Activated CD4-positive, alpha-beta T cell treated with anti-CD3 and anti-CD28 coated beads for 36 hours (primary cell): ENCODE measurements around the gene KCNAB1. TPM values are rescaled to one million over a fixed set of nuclear protein-coding genes. Genes with fewer than 3 reads are reported as not detected.
"Not testable (repeated sequence)": the region's sequence is repeated elsewhere in the genome, so short reads cannot be mapped to it uniquely, and the experiment has no call there.

Experiments used
- ATAC-seq: fragments of 200-7000 bp; cut with Tn5 transposase; one replicate; pipeline ENCODE4 v1.10.0; 2021; ENCODE audit warnings: mild to moderate bottlenecking, moderate library complexity
- CTCF ChIA-PET: fragments of 350-600 bp; sonication (Branson Sonifier 250); formaldehyde crosslinking; loops from one replicate; lab custom pipeline; 2021; ENCODE audit warnings: antibody characterized with exemption; lab: Charles Lee
- POLR2A ChIA-PET: fragments of 350-600 bp; sonication (Branson Sonifier 250); formaldehyde crosslinking; loops from one replicate; lab custom pipeline; 2021; ENCODE audit warnings: antibody characterized with exemption, inconsistent platforms; lab: Charles Lee
- DNase-seq: peaks from one replicate; pipeline ENCODE4 v3.0.0-alpha.2; 2020
- H3K27ac Mint-ChIP-seq: one replicate; pipeline ENCODE4 v1.8.0; 2021; ENCODE audit warnings: mixed read lengths
- H3K27me3 Mint-ChIP-seq: one replicate; pipeline ENCODE4 v1.8.0; 2021; ENCODE audit warnings: mixed read lengths
- H3K36me3 Mint-ChIP-seq: one replicate; pipeline ENCODE4 v1.8.0; 2021; ENCODE audit warnings: low read depth, mixed read lengths
- H3K4me1 Mint-ChIP-seq: one replicate; pipeline ENCODE4 v1.8.0; 2021; ENCODE audit warnings: mixed read lengths
- H3K4me3 Mint-ChIP-seq: one replicate; pipeline ENCODE4 v1.8.0; 2021; ENCODE audit warnings: mild to moderate bottlenecking, moderate library complexity, mixed read lengths
- H3K9me3 Mint-ChIP-seq: one replicate; pipeline ENCODE4 v1.8.0; 2021; ENCODE audit warnings: low read depth, mixed read lengths
- intact Hi-C, 2 experiments: fragments of 100-400 bp; cut with DNase I in 1 of 2; cut with micrococcal nuclease in 1 of 2; formaldehyde crosslinking; loops; one replicate each; pipeline versions ENCODE4 v1.14.2 to v1.15.1; 2022 to 2024; cut with DNase I, micrococcal nuclease
- total RNA-seq, 2 experiments: library from RNA; stranded (reverse); gene quantifications; one replicate each; pipeline ENCODE4 v1.2.3, GENCODE V29; 2021

KCNAB1 gene
- total RNA-seq, 2 experiments from 2014 or later, result not detected

- POLR2A ChIA-PET, result no interaction called here
- CTCF ChIA-PET, result interaction anchor here (0.6 kb wide), 1 partner anchor 145 kb away, joined by 3 read pairs; no protein-coding TSS in a partner anchor
- no peak for ATAC-seq
- no peak for DNase-seq
- Mint-ChIP-seq H3K9me3 (no peaks in the 10 kb centered on the region), H3K36me3 (no peaks in the 10 kb centered on the region), H3K4me3 (no peak overlapping the region), H3K27me3 (peaks cover 1% of the 10 kb centered on the region), H3K4me1 (peaks cover 2% of the 10 kb centered on the region), H3K27ac (no peak overlapping the region)
- intact Hi-C loops, result no loop called here
Measured at GRCh38 chr3:156176629-156177210, 56.3 kb downstream of the KCNAB1 start.

- no peak overlapping the region for H3K27ac Mint-ChIP-seq
- no peak for DNase-seq
- intact Hi-C loops, result no loop called here
- peaks cover 2% of the 10 kb centered on the region for H3K4me1 Mint-ChIP-seq
- no peaks in the 10 kb centered on the region for H3K36me3 Mint-ChIP-seq
- POLR2A ChIA-PET, result no interaction called here
- no peaks in the 10 kb centered on the region for H3K27me3 Mint-ChIP-seq
- H3K9me3 Mint-ChIP-seq, result no peaks in the 10 kb centered on the region
- CTCF ChIA-PET, result no interaction called here
- ATAC-seq, result no peak
- H3K4me3 Mint-ChIP-seq, result no peak overlapping the region
Measured at GRCh38 chr3:156180077-156180476, 59.7 kb downstream of the KCNAB1 start.

- no peaks in the 10 kb centered on the region for H3K27me3 Mint-ChIP-seq
- intact Hi-C loops, result no loop called here
- DNase-seq, result no peak
- peak; percentile 99 for ATAC-seq
- POLR2A ChIA-PET, result no interaction called here
- no peak overlapping the region for H3K4me3 Mint-ChIP-seq
- CTCF ChIA-PET, result no interaction called here
- H3K4me1 Mint-ChIP-seq, result peaks cover 2% of the 10 kb centered on the region
- H3K9me3 Mint-ChIP-seq, result no peaks in the 10 kb centered on the region
- H3K36me3 Mint-ChIP-seq, result no peaks in the 10 kb centered on the region
- no peak overlapping the region for H3K27ac Mint-ChIP-seq
Measured at GRCh38 chr3:156181509-156181908, 61.1 kb downstream of the KCNAB1 start.

GRCh38 chr3:156183396-156183795 is 63.0 kb downstream of the KCNAB1 start:
- CTCF ChIA-PET, result no interaction called here
- Mint-ChIP-seq H3K4me3 (no peak overlapping the region), H3K27me3 (no peaks in the 10 kb centered on the region), H3K4me1 (peaks cover 2% of the 10 kb centered on the region), H3K9me3 (no peaks in the 10 kb centered on the region), H3K27ac (no peak overlapping the region), H3K36me3 (no peaks in the 10 kb centered on the region)
- no peak for ATAC-seq
- DNase-seq, result no peak
- intact Hi-C loops, result no loop called here
- POLR2A ChIA-PET, result no interaction called here

- DNase-seq (no peak), ATAC-seq (no peak)
- ChIA-PET POLR2A (no interaction called here), CTCF (interaction anchor here (1.3 kb wide), 1 partner anchor 10 kb away, joined by 3 read pairs; no protein-coding TSS in a partner anchor)
- H3K27me3 Mint-ChIP-seq, result no peaks in the 10 kb centered on the region
- H3K36me3 Mint-ChIP-seq, result no peaks in the 10 kb centered on the region
- H3K4me1 Mint-ChIP-seq, result peaks cover 2% of the 10 kb centered on the region
- no peak overlapping the region for H3K4me3 Mint-ChIP-seq
- H3K9me3 Mint-ChIP-seq, result no peaks in the 10 kb centered on the region
- intact Hi-C loops, result no loop called here
- H3K27ac Mint-ChIP-seq, result no peak overlapping the region
Measured at GRCh38 chr3:156184156-156184555, 63.8 kb downstream of the KCNAB1 start.

DNA sequence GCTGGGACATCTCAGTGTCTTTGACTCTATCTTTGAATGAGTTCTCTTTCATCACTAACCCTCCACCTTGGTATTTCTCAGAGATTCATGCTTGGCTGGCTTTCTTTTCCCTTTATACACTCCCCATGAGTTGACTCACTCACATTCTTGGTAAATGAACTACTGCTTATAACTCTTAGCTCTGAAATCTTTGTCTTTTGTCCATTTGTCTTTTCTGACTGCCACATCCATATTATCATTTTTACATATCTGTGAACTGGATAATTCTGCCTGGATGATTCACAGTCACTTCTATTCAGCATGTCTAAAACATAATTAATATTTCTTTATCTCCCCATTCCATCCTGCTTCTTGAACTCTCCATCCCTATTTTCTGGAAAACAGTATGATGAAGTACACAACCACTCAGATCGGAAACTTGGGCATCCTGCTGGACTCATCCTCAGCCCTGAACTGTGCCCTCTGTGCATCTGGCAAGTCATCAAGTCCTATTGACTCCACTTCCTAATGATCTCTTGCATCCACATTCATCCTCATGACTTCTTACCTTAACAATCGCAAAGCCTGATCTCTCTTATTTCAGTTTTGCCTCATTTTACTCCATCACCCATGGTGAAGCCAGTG is 66.9 kb downstream of the KCNAB1 start:
- intact Hi-C loops, result no loop called here
- POLR2A ChIA-PET, result interaction anchor here (0.6 kb wide), 1 partner anchor 17 kb away, joined by 4 read pairs; no protein-coding TSS in a partner anchor
- CTCF ChIA-PET, result interaction anchor here (0.7 kb wide), 1 partner anchor 485 kb away, joined by 3 read pairs; no protein-coding TSS in a partner anchor

DNA sequence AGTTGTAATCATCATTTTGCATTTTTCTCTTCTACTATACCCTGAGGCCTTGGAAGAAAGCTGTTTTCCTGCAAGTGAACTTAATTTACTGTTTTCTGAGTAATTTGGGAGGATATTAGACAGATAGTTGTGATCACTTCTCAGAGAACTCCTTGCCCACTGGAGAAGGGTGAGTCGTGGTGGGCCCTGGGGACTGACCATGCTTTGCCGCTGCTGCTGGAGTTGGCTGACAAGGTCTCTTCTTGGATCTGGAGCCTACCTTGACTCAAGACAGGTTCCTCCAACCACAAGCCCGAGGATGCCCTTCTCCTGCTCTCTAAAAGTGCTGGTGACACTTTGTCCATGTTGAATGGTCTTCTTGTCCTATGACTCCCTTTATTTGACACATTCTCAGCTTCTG is 68.4 kb downstream of the KCNAB1 start:
- H3K4me3 Mint-ChIP-seq, result no peak overlapping the region
- no peak overlapping the region for H3K27ac Mint-ChIP-seq
- no peak for DNase-seq
- intact Hi-C loops, result no loop called here
- no peaks in the 10 kb centered on the region for H3K27me3 Mint-ChIP-seq
- no peaks in the 10 kb centered on the region for H3K9me3 Mint-ChIP-seq
- ChIA-PET POLR2A (no interaction called here), CTCF (no interaction called here)
- no peaks in the 10 kb centered on the region for H3K4me1 Mint-ChIP-seq
- no peak for ATAC-seq
- H3K36me3 Mint-ChIP-seq, result no peaks in the 10 kb centered on the region

More for the DNA sequence above, 66.9 kb downstream of the KCNAB1 start:
- ATAC-seq, result no peak
- H3K27me3 Mint-ChIP-seq, result no peaks in the 10 kb centered on the region
- no peak overlapping the region for H3K4me3 Mint-ChIP-seq
- no peaks in the 10 kb centered on the region for H3K9me3 Mint-ChIP-seq
- no peaks in the 10 kb centered on the region for H3K36me3 Mint-ChIP-seq
- H3K4me1 Mint-ChIP-seq, result no peaks in the 10 kb centered on the region
- no peak overlapping the region for H3K27ac Mint-ChIP-seq
- DNase-seq, result no peak

DNA sequence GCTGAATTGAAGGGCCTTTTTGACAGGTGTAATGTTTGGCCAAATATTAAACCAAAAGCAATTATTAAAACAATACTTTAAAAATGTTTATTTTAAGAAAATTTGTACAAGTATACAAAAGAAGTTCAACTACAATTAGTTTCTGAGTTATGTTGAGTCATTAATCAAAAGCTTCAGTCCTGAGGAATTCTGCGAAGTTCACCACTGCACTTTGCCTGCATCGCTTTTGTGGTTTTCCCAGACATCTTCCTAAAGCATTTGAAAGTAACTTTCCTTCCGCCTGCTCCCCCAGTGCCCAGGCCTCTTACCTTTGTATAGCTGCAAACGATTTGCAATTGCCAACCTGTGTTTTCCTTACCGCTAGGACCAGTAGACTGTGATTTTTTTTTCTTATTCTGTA is 69.5 kb downstream of the KCNAB1 start:
- Mint-ChIP-seq H3K4me1 (no peaks in the 10 kb centered on the region), H3K4me3 (no peak overlapping the region), H3K36me3 (no peaks in the 10 kb centered on the region), H3K27me3 (peaks cover 3% of the 10 kb centered on the region), H3K27ac (no peak overlapping the region), H3K9me3 (no peaks in the 10 kb centered on the region)
- ChIA-PET POLR2A (no interaction called here), CTCF (interaction anchor here (0.7 kb wide), 1 partner anchor 79 kb away, joined by 3 read pairs; no protein-coding TSS in a partner anchor)
- no peak for DNase-seq
- intact Hi-C loops, result no loop called here
- no peak for ATAC-seq

DNA sequence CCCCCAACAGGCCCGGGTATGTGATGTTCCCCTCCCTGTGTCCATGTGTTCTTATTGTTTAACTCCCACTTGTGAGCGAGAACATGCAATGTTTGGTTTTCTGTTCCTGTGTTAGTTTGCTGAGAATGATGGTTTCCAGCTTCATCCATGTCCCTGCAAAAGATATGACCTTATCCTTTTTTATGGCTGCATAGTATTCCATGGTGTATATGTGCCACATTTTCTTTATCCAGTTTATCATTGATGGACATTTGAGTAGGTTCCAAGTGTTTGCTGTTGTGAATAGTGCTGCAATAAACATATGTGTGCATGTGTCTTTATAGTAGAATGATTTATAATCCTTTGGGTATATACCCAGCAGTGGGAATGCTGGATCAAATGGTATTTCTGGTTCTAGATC is 74.6 kb downstream of the KCNAB1 start:
- H3K36me3 Mint-ChIP-seq, H3K27ac Mint-ChIP-seq, POLR2A ChIA-PET, DNase-seq, CTCF ChIA-PET, H3K9me3 Mint-ChIP-seq, intact Hi-C loops, H3K4me3 Mint-ChIP-seq, H3K4me1 Mint-ChIP-seq, ATAC-seq: not testable (repeated sequence)
- H3K27me3 Mint-ChIP-seq, result peaks cover 12% of the 10 kb centered on the region

GRCh38 chr3:156197152-156197551 is 76.8 kb downstream of the KCNAB1 start:
- intact Hi-C loops, result not testable (repeated sequence)

GRCh38 chr3:156201411-156202405 is 81.3 kb downstream of the KCNAB1 start:
- Mint-ChIP-seq H3K4me1 (no peaks in the 10 kb centered on the region), H3K27ac (no peak overlapping the region), H3K36me3 (no peaks in the 10 kb centered on the region), H3K27me3 (peaks cover 24% of the 10 kb centered on the region), H3K4me3 (no peak overlapping the region), H3K9me3 (no peaks in the 10 kb centered on the region)
- no peak for ATAC-seq
- ChIA-PET CTCF (no interaction called here), POLR2A (no interaction called here)
- no peak for DNase-seq
- intact Hi-C loops, result no loop called here

More at GRCh38 chr3:156197152-156197551, 76.8 kb downstream of the KCNAB1 start:
- ATAC-seq, H3K4me3 Mint-ChIP-seq, H3K4me1 Mint-ChIP-seq, H3K36me3 Mint-ChIP-seq, DNase-seq, H3K27ac Mint-ChIP-seq, H3K9me3 Mint-ChIP-seq, POLR2A ChIA-PET, CTCF ChIA-PET: not testable (repeated sequence)
- peaks cover 22% of the 10 kb centered on the region for H3K27me3 Mint-ChIP-seq
